DOHH2 (cell line): ENCODE data around the gene MVK.

Source experiments
- EZH2phosphoT487 ChIP-seq: fragments of 200-600 bp; sonication (generic); IDR thresholded peaks from 2 replicates; pipeline ENCODE4 v1.6.1; 2017; ENCODE audit warnings: borderline replicate concordance, mild to moderate bottlenecking, antibody characterized with exemption, low read length, moderate library complexity, mixed read lengths
- TF ChIP-seq, protein P1 (sequence below): fragments of 200-600 bp; sonication (generic); IDR thresholded peaks from one replicate; pipeline ENCODE4 v1.5.1; 2014; ENCODE audit warnings: antibody characterized with exemption, mild to moderate bottlenecking, low read depth, low read length; ENCODE audit not compliant: poor library complexity, severe bottlenecking

DNA sequence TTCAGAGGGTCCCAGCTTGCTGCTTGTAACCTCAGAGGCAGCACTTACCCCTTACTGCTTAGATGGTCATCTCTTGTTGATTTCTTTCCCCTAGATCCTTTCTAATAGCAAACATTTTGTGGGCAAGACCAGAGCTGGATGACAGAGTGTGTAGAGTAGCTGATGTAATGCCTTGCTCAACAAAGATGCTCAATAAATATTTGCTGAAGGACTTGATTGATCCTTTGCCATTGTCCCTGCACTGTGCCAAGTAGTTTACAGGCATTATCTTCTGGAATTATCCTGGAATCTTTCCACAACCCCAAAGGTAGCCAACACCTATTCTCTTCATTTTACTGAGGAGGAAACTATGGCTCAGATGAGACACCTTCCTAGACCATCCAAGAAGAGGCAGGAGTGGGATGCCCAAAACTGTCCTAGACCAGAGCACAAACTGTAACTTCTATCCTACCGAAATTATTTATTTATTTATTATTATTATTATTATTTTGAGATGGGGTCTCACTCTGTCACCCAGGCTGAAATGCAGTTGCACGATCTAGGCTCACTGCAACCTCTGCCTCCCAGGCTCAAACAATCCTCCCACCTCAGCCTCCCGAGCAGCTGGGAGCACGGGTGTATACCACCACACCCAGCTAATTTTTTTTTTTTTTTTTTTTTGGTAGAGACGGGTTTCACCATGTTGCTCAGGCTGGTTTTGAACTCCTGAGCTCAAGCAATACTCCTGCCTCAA, 1.7 kb upstream of the MVK start:
- TF ChIP-seq, protein P1, sequence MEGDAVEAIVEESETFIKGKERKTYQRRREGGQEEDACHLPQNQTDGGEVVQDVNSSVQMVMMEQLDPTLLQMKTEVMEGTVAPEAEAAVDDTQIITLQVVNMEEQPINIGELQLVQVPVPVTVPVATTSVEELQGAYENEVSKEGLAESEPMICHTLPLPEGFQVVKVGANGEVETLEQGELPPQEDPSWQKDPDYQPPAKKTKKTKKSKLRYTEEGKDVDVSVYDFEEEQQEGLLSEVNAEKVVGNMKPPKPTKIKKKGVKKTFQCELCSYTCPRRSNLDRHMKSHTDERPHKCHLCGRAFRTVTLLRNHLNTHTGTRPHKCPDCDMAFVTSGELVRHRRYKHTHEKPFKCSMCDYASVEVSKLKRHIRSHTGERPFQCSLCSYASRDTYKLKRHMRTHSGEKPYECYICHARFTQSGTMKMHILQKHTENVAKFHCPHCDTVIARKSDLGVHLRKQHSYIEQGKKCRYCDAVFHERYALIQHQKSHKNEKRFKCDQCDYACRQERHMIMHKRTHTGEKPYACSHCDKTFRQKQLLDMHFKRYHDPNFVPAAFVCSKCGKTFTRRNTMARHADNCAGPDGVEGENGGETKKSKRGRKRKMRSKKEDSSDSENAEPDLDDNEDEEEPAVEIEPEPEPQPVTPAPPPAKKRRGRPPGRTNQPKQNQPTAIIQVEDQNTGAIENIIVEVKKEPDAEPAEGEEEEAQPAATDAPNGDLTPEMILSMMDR: no peak
- TF ChIP-seq EZH2phosphoT487: no peak
